D341Med (cell line): ENCODE data around the gene FKBP1B.
"Not testable (repeated sequence)": the region's sequence is repeated elsewhere in the genome, so short reads cannot be mapped to it uniquely, and the experiment has no call there.

Experiments used
- DNase-seq: peaks from one replicate; pipeline ENCODE4 v3.0.0; 2012; ENCODE audit warnings: low spot score

The FKBP1B gene

DNA sequence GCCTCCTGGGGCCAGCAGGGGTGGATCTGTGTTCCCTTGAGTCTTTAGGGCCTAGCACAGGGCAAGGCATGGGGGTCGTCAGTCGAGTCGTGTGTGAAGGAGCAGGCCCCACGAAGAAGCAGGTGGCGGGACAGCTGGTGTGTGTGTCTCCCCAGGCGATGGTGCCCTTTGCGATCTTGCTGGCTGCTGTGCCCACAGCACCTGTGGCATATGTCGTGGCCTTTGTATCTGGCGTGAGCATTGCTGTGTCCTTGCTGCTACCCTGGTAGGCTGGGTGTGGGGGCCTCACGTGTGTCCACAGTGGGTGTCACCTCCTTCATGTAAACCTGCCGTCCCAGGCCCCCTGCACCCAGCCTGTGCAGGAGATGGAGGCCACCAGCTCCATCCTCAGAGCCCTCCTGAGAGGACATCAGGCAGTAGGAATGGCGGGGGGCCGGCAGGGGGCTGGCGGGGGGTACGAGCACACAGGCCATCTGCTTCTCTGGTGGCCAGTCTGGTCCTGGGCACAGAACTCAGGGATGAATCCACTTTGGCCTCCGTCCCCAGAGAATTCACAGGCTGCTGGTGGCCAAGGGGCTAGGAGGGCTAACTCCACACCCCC is 26.5 kb upstream of the FKBP1B start:
- no peak for DNase-seq

DNA sequence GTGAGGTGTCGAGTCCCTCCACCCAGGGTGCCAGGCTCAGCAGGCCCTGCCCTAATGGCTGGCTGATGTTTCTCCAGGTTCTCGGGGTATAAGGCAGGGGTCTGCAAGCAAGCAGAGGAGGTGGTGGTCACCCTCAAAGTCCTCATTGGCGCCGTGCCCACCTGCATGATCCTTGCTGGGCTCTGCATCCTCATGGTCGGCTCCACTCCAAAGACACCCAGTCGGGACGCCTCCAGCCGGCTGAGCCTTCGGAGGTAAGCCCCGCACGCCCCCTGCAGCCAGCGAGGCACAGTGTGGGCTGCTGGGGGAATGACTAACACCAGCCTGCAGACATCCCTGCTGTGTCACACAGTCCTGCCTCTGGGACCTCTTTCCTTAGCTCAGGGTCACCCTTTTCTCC is 25.5 kb upstream of the FKBP1B start:
- no peak for DNase-seq

GRCh38 chr2:24024996-24025663 is 24.4 kb upstream of the FKBP1B start:
- no peak for DNase-seq

GRCh38 chr2:24026233-24026632 is 23.3 kb upstream of the FKBP1B start:
- DNase-seq = no peak

DNA sequence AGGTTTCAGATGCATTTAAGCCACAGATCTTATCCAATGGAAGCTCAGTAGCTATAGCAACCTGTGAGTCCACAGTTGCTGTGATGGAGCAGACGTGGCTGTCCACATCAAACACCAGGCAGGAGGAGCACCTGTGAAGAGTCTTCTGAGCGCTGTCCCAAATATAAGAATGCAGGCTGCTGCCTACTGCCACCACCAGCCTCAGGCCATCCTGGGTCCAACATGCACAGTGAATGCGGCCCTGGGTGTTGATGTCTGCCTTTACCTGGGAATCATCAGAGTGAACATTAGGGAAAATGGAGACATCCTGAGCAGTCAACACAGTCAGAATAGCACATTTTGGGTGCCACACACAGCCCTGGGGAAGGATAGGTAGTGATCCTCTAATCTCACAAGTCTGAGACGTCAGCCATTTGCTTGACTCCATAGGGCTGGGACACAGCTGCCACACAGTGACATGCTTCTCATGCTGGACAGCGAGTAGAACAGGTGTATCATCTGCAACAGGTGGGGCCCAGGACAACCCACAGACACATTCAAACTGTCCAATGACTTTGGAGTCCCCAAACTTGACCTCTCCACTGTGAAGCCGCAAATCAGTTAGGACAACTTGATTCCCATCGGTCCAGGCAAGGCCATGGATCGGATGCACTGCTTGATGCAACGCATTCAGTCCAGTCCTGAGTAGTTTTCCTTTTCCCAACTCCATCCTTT is 10.6 kb upstream of the FKBP1B start:
- no peak for DNase-seq

DNA sequence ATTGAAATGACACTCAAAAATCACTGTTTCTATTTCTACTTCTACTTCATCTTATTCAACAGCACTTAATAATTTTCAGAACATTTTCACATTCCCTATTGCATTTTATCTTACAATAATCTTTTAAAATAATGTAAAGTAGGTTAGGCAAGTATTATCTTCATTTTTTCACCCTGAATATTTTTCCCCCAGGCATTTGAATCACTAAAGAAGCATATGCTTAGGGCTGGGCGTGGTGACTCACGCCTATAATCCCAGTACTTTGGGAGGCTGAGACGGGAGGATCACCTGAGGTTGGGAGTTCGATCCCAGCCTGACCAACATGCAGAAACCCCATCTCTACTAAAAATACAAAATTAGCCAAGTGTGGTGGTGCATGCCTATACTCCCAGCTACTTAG is 9.0 kb upstream of the FKBP1B start:
- no peak for DNase-seq

DNA sequence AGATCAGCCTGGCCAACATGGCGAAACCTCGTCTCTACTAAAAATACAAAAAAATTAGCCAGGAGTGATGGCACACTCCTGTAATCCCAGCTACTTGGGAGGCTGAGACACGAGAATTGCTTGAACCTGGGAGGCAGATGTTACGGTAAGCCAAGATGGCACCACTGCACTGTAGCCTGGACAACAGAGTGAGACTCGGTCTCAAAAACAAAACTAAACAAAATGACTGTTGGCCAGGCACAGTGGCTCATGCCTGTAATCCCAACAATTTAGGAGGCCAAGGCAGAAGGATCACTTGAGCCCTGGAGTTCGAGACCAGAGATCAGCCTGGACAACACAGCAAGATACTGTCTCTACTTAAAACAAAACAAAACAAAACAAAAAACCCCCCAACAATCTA is 6.4 kb upstream of the FKBP1B start:
- DNase-seq = not testable (repeated sequence)

- no peak for DNase-seq
Observed at GRCh38 chr2:24045511-24046508, 3.7 kb upstream of the FKBP1B start.

DNA sequence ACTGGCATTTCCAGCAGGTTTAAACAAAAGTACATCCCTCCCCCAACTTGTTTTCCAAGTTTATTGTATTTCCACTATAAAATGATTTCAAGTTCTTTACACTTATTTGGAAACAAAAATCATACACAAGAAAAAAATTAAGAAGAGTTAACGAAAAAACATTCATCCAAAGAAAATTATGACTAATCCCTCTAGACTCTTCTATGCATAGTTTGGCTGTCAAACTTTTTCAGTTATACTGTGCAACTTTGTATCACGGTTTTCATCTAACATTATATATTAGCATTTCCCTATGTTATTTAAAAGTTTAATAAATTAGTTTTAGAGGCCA is 3.0 kb upstream of the FKBP1B start:
- no peak for DNase-seq

DNA sequence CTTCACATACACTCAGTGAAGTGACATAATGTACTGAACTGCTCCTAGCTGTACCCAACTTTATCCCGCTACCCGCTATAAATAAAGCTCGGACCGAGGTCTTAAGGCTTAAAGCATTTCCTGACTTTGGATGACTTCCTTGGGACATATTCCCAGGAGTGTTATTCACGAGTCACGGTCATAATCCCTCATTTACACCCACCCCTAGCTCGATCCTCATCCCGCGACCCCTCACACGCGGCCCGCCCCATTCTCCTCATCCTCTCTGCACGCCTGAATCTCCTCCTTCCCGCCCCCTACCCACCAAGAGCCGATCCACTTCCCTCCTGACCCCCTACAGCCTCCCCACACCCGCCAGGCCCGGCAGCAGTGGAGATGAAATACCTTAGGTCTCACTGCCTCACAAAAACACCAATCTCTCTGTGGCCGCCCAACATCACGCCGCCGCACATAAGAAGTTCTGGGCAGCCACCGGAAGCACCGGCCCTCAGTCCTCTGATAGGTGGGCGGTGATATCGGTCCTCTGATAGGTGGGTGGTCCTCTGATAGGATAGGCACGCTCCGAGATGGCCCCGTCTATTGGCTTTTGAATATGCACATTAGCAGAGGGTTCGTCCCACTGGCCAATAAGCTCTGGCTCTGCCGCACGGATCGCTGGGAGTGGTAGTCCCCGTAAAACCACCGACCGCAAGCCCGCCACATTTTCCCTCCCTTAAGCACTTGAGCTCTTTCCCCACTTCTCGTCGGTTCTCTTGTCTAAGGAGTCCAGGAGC is 2.4 kb upstream of the FKBP1B start, which contains the start of gene WDCP:
Gene WDCP, minus strand, starts transcription at position 462 of the 773 bp plus-strand sequence. CDS start 7,897 bp downstream, outside the sequence.
- DNase-seq = peak; percentile 90

GRCh38 chr2:24047703-24048033 is 1.9 kb upstream of the FKBP1B start:
- DNase-seq = no peak

- DNase-seq = no peak
Observed at GRCh38 chr2:24048769-24049484, 614 bp upstream of the FKBP1B start.

DNA sequence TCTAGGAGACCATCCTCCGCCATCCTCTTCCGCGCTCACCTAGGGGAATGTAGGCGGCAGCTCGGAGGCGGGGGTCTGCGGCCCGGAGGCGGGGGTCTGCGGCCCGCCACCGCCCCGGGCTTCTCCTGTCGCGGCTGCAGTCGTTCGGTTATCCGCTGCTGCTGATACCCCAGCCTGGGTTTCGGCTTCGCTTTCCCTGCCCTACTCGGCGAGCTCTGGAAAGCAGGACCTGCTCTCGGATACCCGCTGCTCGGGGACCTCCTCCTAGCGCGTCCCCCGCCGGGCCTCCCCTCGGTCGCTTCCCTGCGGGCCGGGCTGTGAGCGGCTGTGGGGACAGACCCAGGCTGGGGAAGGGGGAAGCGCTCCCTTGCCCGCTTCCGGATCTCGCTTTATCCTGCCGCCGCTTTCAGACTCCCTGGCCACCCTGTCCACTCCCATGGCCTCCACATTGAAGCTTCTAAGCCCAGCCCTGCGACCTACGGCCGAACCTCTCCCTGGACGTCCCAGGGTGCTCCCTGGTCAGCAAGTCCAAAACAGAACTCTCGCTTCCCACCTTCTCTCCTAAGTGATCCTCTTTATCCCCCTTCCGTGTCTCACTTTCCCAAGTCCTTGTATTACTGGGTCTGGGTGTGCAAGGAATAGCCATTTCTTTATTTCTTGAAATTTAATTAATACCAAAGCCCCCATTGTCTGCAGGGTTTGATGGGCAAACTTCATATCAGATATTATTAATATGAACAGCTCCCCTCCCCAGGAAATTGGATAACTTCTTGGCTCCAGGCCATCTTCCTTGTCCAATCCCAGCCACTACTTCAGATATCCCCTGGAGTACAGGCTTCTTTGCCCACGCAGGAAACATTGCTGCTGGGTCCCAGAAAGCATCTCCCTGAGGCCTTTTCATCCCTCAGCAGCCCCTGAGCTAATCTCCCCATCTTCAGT is 769 bp downstream of the FKBP1B start:
- DNase-seq = peak; percentile 37

- no peak for DNase-seq
Observed at GRCh38 chr2:24051833-24052232, 2.3 kb downstream of the FKBP1B start.

GRCh38 chr2:24052951-24053350 is 3.4 kb downstream of the FKBP1B start:
- no peak for DNase-seq

DNA sequence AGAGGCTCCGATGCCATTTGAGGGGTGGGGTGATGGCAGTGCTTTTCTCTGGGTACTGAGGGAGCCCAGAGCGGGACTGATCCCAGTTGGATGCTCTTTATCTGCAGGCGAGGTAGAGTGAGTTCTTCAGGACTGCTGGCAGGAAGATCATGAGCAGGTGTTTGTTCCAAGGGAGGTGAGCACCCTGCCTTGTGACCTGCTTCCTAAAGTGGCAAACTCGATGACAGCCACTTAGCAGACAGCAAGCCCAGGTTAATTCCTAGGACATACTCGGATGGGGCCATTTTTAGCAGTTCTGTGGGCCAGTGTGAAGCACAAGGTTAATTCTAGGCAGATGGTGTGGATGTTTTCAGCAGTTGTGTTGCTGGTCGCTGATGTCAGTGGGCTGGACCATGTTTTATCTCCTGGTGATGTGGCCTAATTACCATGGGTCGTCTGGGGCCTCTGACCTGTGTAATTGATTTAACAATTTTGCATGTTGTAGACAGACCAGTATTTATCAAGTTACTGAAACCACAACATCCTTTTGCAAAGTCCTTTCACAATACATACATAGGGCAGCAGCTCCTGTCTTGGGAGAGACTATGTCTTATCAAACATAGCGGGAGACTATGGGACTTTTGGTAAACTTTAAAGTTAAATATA is 4.9 kb downstream of the FKBP1B start:
- no peak for DNase-seq

DNA sequence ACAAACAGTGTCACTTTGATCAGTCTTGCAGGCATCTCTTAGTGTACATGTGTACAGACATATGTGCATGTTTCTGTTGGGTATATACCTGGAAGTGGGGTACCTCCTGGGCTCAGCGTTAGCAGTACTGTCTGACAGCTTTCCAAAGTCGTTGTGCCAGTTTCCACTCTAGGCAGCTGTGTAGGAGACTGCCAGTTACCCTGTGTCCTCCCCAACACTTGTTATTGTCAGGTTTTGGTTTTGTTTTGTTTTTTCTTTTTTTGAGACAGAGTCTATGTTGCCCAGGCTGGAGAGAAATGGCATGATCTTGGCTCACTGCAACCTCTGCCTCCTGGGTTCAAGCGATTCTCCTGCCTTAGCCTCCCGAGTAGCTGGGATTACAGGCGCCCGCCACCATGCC is 6.2 kb downstream of the FKBP1B start:
- no peak for DNase-seq

- DNase-seq = no peak
Observed at GRCh38 chr2:24058564-24059271, 9.2 kb downstream of the FKBP1B start.

DNA sequence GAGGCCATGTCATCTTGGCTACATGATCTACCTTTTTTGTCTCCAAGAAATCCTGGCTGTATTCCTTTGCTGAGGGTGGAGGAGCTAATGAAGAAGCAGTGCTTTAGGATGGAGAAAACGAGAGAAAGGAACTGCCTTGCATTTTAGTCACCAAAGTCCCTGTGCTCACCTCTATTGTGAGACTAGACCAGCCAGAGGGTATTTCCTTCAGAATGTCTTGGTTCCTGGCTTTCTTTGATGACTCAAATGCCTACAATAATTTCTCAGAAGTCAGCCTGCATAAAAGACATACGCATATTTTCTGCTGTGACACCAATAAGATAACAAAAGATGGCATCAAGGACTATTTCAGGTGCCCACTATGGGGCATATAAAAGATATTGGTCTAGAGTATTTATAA is 15.8 kb downstream of the FKBP1B start:
- DNase-seq = no peak
